GM12864 (cell line): Measurements from ENCODE around the gene GRM8.
"Not testable (repeated sequence)": the region's sequence is repeated elsewhere in the genome, so short reads cannot be mapped to it uniquely, and the experiment has no call there.

Source experiments
- DNase-seq: peaks from one replicate; pipeline ENCODE4 v3.0.0-alpha.2; 2011; ENCODE audit warnings: low read depth
- H3K4me3 ChIP-seq: 2 replicates; pipeline ENCODE4 v1.5.1; 2011; ENCODE audit warnings: mild to moderate bottlenecking, low read depth, low read length, control low read depth
- TF ChIP-seq, protein P1 (sequence below): IDR thresholded peaks from 2 replicates; pipeline ENCODE4 v1.5.1; 2011; ENCODE audit warnings: low read depth, mild to moderate bottlenecking, moderate library complexity, low read length, control low read depth, inconsistent platforms; ENCODE audit errors: missing control alignments

Gene GRM8

DNA sequence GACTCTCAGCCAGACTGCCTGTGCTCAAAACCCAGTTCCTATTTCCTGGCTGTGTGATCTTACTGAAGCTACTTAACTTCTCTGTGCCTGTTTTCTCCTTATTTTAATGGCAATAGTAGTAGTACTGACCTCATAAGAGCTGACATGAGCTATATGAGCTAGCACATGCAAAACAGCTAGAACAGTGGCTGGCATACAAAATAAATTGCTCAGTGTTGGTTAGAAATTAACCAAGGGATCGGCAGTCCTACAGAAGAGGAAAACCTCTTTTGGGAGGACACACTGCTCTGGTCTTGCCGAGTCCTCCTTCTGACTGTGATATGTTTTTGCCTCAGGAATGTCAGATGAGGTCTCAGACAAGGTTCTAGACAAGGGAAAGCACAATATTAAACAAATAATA, 322.6 kb downstream of the GRM8 start:
- H3K4me3 ChIP-seq = no peak overlapping the region
- DNase-seq = no peak
- TF ChIP-seq, protein P1, sequence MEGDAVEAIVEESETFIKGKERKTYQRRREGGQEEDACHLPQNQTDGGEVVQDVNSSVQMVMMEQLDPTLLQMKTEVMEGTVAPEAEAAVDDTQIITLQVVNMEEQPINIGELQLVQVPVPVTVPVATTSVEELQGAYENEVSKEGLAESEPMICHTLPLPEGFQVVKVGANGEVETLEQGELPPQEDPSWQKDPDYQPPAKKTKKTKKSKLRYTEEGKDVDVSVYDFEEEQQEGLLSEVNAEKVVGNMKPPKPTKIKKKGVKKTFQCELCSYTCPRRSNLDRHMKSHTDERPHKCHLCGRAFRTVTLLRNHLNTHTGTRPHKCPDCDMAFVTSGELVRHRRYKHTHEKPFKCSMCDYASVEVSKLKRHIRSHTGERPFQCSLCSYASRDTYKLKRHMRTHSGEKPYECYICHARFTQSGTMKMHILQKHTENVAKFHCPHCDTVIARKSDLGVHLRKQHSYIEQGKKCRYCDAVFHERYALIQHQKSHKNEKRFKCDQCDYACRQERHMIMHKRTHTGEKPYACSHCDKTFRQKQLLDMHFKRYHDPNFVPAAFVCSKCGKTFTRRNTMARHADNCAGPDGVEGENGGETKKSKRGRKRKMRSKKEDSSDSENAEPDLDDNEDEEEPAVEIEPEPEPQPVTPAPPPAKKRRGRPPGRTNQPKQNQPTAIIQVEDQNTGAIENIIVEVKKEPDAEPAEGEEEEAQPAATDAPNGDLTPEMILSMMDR = no peak

DNA sequence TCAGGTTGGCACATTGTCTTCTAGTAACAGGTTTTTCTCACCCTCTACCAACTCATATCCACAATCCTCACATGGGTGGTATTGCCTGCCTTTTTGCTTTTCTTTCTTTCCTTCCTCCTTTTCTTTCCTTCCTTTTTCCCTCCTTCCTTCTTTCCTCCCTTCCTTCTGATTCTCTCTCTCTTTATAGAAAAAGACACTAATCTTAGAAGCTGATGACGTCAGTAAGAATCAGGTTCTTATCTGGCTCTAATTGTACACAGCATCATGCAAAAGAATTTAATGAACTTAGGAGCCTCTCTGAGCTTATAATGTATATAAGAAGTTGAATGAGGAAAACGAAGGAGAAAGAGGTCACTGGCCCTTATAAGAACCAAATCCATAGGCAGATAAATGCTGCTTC, 328.3 kb downstream of the GRM8 start:
- no peak for DNase-seq
- TF ChIP-seq, protein P1 = no peak
- no peak overlapping the region for H3K4me3 ChIP-seq

DNA sequence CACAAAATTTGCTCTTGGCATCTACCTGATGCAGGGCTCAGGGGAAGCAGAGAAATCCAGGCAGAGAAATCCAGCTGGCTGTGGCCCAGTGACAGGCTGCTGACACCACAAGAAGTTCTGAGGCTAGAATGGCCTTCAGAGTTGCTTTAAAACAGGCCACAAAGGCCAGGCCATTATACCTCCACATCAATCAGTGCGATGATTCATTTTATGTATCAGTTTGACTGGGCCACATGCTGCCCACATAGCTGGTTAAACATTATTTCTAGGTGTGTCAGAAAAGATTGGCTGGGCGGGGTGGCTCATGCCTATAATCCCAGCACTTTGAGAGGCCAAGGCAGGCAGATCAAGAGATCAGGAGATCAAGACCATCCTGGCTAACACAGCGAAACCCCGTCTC, 341.1 kb downstream of the GRM8 start:
- not testable (repeated sequence) for DNase-seq, H3K4me3 ChIP-seq

DNA sequence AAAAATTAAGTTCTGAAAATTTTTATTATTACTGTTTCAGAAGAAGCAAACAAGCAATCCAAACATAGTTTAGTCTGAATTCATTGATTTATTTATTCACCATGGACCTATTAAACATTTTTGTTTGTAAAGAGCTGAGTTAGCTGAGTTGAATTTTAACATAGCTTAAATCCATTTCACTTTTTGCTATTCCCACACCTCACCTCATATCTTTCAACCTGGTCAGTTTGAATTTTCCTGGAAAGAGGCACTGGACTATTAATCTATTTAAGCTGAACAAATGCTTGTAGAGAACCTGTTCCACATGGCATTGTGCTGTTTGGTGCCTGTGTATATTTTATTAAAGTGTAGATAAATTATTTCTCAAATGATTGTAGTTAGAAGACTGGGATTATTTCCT, 344.2 kb downstream of the GRM8 start:
- not testable (repeated sequence) for H3K4me3 ChIP-seq, DNase-seq

DNA sequence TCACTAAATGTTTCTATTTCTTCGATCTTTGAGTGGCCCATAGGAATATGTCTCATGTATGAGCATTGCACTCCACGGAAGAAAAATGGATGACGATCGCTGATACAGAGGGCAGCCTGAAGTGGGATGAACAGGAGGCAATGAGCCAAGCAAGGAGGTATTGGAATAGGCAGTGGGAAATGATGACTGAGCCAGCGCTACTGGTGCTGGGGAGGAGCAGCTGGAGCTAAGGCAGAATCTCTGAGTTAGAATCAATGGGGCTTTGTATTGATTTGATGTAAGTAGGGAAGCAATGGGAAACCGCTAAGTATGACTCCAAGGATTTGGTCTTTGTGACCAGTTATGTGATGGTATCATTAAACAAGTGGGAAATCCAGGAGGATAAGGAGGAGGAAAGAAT, 345.1 kb downstream of the GRM8 start:
- DNase-seq, H3K4me3 ChIP-seq: not testable (repeated sequence)

DNA sequence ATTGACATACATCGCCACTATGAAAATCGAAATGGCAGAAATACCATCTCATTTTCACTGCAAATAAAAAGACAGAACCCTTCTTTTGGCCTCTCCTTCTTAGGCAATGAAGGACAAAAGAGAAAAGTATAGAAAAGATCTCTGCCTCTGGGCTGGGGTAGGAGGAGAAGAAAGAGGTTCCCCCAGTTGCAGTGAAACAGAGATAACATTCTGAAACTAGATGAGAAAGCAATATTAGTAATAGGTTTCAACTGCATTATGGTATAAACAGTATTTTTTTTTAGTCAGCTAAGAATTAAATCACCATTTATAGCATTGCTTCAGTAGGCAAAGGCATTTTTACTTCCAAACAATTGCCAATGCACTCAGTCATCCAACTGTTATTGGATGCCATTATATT, 347.5 kb downstream of the GRM8 start:
- not testable (repeated sequence) for DNase-seq, H3K4me3 ChIP-seq

DNA sequence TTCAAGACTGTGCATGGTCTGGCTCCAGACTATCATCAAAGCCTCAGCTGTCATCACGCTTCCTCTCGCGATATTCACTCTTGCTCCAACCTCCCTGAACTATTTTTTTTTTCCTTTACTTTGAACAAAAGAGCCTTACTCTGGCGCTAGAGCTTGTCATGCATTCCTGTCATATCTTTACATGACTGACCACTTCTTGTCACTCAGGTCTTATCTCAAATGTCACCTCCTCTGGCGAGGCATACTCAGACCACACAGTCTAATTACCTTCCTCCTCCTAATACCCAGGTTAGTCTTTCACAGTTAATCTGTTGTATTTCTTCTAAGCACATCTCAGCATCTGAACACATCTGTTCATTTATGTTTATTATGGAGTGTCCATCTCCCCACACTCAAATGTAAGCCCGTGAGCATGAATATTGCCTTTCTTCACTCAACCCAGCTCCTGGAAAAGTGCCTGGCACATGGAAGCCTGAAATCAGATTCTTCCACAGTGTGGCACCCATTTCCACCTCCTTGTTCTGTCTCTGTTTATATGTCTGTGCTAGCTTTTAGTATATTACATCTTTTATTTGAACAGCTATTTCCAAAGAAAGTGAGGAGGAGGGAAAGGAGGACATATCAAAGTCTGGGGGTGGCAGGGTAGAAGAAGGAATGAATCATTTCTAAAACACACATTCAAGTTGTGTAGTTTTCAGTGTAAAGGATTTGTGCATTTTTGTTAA, 351.5 kb downstream of the GRM8 start:
- not testable (repeated sequence) for H3K4me3 ChIP-seq, DNase-seq

DNA sequence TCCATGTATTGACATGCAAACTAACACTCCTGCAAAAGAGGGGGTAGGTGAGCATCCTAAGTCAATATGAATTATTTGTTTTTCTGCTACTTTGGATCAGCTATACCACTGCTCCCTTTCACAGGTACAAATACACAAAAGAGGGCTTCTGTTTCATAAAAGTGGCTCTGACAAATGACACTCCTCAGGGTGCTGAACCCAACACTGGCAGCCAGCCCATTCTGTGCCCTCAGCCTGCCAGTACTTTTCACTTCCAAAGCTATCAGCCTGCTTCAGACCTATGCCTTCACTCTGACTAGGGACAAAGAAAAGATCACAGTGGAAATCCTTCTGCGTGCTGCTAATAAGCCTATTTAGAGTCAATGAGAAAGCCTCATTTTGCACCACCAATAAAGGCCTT, 364.8 kb downstream of the GRM8 start:
- not testable (repeated sequence) for H3K4me3 ChIP-seq, DNase-seq

DNA sequence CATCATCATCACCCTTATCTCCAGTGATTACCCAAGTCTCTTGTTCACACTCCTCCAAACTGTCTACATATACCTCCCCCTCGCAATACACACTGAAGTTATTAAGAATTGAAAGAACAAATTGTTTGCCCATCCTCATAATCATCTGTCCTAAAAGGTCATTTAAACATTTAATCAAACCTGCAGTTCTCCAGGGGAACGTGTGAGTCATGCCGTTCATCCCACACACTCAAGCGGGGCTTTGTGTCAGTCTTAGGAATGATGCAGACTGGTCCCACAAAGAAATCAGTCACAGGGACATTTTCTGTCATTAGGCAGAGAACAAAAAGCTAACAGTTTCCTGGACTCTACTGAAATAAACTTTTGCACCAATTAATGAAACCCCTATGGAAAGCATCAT, 365.2 kb downstream of the GRM8 start:
- H3K4me3 ChIP-seq, DNase-seq: not testable (repeated sequence)

DNA sequence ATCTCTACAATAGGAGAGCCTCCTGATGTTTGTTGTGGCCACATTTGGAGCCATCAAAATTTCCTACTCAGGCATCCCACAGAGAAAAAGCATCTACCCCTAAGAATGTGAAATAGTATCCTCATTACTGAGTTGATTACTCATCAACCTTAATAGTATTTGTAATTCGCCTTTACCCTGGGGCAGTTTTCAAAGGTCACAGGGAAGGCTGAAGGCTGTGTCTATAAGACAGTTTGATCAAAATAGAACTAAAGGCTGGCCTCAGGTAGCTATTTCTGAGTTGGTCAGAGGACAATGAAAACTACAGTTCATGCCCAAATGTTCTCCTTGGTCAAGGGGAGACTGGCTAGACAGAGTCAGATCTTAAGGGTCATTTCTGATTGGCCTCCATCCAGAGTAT, 370.0 kb downstream of the GRM8 start:
- DNase-seq, H3K4me3 ChIP-seq: not testable (repeated sequence)

DNA sequence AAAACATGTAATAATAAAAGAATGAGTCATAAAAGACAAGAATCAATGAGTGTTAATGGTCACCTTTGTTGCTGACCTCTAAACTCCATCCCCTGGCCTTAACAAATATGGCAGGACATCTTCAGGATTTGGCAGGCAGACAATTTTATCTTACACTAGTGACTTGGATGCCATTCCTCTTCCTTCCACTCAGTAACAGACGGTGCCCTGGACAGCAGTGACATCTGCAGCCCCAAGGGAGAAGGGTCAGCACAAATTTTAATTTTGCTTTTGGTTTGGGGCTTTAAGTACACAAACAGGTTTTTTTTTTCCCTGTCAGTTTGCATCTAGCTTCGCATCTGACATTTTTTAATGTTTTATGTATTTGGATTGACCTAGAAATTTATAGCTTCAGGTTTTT, 370.8 kb downstream of the GRM8 start:
- H3K4me3 ChIP-seq, DNase-seq: not testable (repeated sequence)

DNA sequence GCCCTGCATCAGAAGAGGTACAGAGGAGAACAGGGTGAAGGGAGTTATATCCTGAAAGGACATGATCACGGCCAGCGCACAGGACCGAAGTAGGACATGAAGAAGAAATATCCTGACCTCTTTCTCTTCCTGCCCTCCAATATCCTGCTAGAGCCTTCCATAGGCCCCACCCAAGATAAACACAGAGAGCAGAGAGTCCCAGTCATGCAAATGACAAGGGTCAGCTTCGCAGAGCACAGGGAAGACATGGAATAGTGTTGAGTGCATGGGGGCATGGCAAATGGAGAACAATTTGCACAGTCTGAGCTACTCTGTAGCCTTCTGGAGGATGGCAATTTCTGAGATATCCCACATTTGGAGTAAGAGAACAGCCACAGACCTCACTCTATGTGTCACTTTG, 371.4 kb downstream of the GRM8 start:
- TF ChIP-seq, protein P1 = no peak
- no peak overlapping the region for H3K4me3 ChIP-seq
- no peak for DNase-seq

DNA sequence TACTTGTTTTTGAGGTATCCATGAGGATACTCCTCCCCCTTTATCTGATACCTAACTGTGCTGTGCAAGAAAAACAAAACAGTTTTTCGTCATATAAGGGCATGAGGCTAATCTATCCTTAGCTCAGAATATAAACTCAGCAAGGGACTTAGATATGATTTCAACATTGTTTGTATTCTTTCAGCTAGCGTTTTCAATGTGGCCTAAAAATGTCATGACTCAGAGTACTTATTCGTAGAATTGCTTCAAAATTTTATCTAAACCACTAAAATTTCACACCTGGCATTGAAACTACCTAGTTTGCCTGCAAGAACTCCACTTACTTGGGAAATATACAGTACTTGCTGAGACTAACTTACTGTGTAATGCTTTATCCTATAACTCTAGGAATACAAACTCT, 376.2 kb downstream of the GRM8 start:
- not testable (repeated sequence) for H3K4me3 ChIP-seq, DNase-seq
